ENCODE data around the gene SPPL3. TPM values are rescaled to one million over a fixed set of nuclear protein-coding genes. Genes with fewer than 3 reads are reported as not detected.

The SPPL3 gene
- total RNA-seq, 1 experiment from 2014 or later, result 18.8 TPM

DNA sequence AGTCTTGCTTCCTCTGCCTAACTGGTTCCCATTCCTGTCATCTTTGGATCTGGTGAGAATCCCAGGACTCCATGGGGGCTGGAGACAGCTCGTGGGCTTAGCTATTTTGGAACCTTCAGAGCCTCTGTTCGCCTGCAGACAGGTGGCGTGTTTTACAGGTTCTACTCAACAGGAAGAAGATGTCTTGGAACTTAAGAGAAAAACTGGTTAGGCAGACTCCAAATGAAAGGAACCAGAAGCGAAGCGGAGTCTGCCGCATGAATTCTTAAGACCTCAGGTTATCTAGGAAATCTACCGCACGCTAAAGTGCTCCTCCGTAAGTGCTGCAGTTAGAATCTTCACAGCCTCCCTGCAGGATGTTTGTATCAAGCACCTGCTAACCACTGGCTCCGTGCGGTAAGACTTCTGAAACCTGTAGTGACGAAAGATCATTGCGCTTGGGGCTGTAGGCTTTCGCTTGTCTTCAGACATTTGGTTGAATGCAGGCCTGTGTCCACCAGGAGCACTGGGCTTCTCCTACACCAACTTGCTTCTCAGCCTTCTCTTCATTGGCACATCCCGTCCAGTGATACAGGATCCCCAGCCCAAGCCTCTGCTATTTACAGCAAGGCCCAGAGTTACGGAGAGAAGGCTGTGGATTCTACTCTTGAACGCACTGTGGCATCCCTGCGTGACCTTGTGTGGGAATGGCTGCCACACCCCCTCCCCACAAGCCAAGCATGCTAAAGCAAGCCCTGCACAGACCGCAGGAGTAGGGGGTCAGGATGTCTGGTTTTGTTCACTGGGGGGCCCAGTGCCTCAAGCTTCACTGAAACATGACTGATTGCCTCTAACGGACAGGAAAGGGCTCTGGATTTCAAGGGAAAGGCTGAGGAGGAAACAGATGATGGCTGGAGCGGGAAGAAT, 143.6 kb downstream of the SPPL3 start:
- no peak for ATAC-seq
- Histone ChIP-seq H3K9me2 (replicated peaks; ENCODE audit: low read length) (no peaks in the 10 kb centered on the region), H3F3A (ENCODE audit: low read length, unreplicated experiment) (no peaks in the 10 kb centered on the region), H3K4me3 (ENCODE audit: low read length) (no peak overlapping the region), H3K27ac (ENCODE audit: low read length) (no peak overlapping the region), H3K27me3 (ENCODE audit: low read length) (no peaks in the 10 kb centered on the region), H3K4me2 (ENCODE audit: low read length) (no peak overlapping the region), H3K36me3 (ENCODE audit: low read depth, low read length) (peaks cover 15% of the 10 kb centered on the region; the same call in 1 of the 2 replicates), H4K20me1 (ENCODE audit: low read length) (no peaks in the 10 kb centered on the region), H3K9me3 (ENCODE audit: low read length) (no peaks in the 10 kb centered on the region), H3K9ac (ENCODE audit: low read length) (no peak overlapping the region), H2AFZ (ENCODE audit: low read length) (no peak overlapping the region), H3K4me1 (ENCODE audit: insufficient read depth, low read length) (no peaks in the 10 kb centered on the region), H3K79me2 (ENCODE audit: low read length) (no peaks in the 10 kb centered on the region)
- intact Hi-C loops (cut with micrococcal nuclease), result no loop called here
- no peak for DNase-seq
- BruUV-seq (replicated peaks), result no TSS peak
- POLR2A ChIA-PET (ENCODE audit: unreplicated experiment), result no interaction called here
- TF ChIP-seq, protein P1, sequence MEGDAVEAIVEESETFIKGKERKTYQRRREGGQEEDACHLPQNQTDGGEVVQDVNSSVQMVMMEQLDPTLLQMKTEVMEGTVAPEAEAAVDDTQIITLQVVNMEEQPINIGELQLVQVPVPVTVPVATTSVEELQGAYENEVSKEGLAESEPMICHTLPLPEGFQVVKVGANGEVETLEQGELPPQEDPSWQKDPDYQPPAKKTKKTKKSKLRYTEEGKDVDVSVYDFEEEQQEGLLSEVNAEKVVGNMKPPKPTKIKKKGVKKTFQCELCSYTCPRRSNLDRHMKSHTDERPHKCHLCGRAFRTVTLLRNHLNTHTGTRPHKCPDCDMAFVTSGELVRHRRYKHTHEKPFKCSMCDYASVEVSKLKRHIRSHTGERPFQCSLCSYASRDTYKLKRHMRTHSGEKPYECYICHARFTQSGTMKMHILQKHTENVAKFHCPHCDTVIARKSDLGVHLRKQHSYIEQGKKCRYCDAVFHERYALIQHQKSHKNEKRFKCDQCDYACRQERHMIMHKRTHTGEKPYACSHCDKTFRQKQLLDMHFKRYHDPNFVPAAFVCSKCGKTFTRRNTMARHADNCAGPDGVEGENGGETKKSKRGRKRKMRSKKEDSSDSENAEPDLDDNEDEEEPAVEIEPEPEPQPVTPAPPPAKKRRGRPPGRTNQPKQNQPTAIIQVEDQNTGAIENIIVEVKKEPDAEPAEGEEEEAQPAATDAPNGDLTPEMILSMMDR (conservative IDR thresholded peaks at IDR 0.05; ENCODE audit: low read depth, low read length), result no peak
- TF ChIP-seq EZH2phosphoT487 (IDR thresholded peaks at IDR 0.05; ENCODE audit: borderline replicate concordance, low read length) (no peak), EZH2 (IDR thresholded peaks at IDR 0.05; ENCODE audit: low read length, unreplicated experiment) (no peak)
- CTCF ChIA-PET, result no interaction called here

DNA sequence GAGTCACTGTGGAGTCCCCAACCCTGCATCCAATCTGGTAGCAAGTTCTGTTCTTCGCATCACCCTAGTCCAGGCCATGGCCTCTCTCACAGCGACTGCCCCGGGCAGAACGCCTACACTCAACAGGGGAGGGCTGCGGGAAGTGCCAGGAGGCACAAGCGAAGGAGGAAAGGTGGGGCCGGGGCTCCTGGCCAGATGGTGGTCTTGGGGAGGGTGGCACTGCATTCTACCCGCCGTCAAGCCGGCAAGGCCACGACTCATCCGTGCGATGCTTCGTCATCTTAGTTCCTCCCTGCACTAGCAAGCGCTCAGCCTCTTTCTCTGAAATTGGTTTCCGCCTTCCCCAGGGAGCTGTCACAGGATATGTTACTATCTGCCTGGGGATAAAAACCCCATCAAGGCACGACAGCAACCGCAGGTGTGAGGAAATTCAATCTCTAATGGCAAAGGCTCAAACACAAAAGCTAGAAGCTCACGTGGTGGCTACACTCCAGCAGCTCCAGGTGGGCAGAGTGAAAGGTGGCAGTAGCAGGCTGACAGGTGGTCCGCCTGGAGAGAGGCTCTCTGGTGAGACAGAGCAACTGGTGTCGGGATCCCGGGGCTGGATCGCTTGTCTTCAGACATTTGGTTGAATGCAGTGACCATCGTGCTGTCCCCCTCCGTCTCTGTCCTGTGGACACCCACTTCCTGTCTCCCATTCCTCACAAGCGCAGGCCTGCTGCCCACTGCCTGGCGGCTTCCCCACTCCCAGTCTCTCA, 144.4 kb downstream of the SPPL3 start:
- no peak overlapping the region for H2AFZ ChIP-seq (ENCODE audit: low read length)
- TF ChIP-seq, protein P1 (conservative IDR thresholded peaks at IDR 0.05; ENCODE audit: low read depth, low read length), result no peak
- no peak for TF ChIP-seq EZH2 (IDR thresholded peaks at IDR 0.05; ENCODE audit: low read length, unreplicated experiment)
- TF ChIP-seq EZH2phosphoT487 (IDR thresholded peaks at IDR 0.05; ENCODE audit: borderline replicate concordance, low read length), result no peak
- CTCF ChIA-PET, result no interaction called here

More for the DNA sequence above, 144.4 kb downstream of the SPPL3 start:
- no peaks in the 10 kb centered on the region for H4K20me1 ChIP-seq (ENCODE audit: low read length)
- H3F3A ChIP-seq (ENCODE audit: low read length, unreplicated experiment), result no peaks in the 10 kb centered on the region
- POLR2A ChIA-PET (ENCODE audit: unreplicated experiment), result no interaction called here
- H3K27ac ChIP-seq (ENCODE audit: low read length), result no peak overlapping the region
- intact Hi-C loops (cut with micrococcal nuclease), result no loop called here
- no peak for DNase-seq
- no peaks in the 10 kb centered on the region for H3K79me2 ChIP-seq (ENCODE audit: low read length)
- H3K9me3 ChIP-seq (ENCODE audit: low read length), result no peaks in the 10 kb centered on the region
- H3K4me2 ChIP-seq (ENCODE audit: low read length), result no peak overlapping the region
- no TSS peak for BruUV-seq (replicated peaks)
- peaks cover 15% of the 10 kb centered on the region; the same call in 1 of the 2 replicates for H3K36me3 ChIP-seq (ENCODE audit: low read depth, low read length)
- H3K4me3 ChIP-seq (ENCODE audit: low read length), result no peak overlapping the region
- H3K27me3 ChIP-seq (ENCODE audit: low read length), result no peaks in the 10 kb centered on the region
- H3K9ac ChIP-seq (ENCODE audit: low read length), result no peak overlapping the region
- H3K9me2 ChIP-seq (replicated peaks; ENCODE audit: low read length), result no peaks in the 10 kb centered on the region
- H3K4me1 ChIP-seq (ENCODE audit: insufficient read depth, low read length), result no peaks in the 10 kb centered on the region
- ATAC-seq, result no peak

Data from PC-3 (cell line).